ENCODE measurements around the gene CCDC85C.

- TF ChIP-seq POLR2AphosphoS5 (IDR thresholded peaks at IDR 0.05; ENCODE audit: borderline replicate concordance, low read depth, low read length), result no peak
- no peak for TF ChIP-seq EZH2 (IDR thresholded peaks at IDR 0.05)
Measured at GRCh38 chr14:99592394-99592793, 11.6 kb downstream of the CCDC85C start.

Measured in SK-N-MC (cell line).